ENCODE data around the gene TAS1R2. TPM values are rescaled to one million over a fixed set of nuclear protein-coding genes. Genes with fewer than 3 reads are reported as not detected.
"Not testable (repeated sequence)": the region's sequence is repeated elsewhere in the genome, so short reads cannot be mapped to it uniquely, and the experiment has no call there.

The TAS1R2 gene
- total and polyA plus RNA-seq, 9 of the 15 experiments (the other 6 are each of a cell fraction or from before 2014, with no cell fraction given) = not detected

GRCh38 chr1:18871401-18872070, 12.1 kb upstream of the TAS1R2 start (continued):
- no peak for TF ChIP-seq ZNF449 (CRISPR knock-in tag; IDR thresholded peaks at IDR 0.05)
- no peak for TF ChIP-seq ZNF274 (IDR thresholded peaks at IDR 0.05; ENCODE audit: borderline replicate concordance, low read depth, low read length)
- TF ChIP-seq SRSF9 (IDR thresholded peaks at IDR 0.05; ENCODE audit: borderline replicate concordance, low read depth, low read length) = no peak

- no peak for DNase-seq (ENCODE audit: extremely low read depth in 1 of 4, low spot score in 3 of 4)
- Histone ChIP-seq H2AFZ (ENCODE audit: low read depth, low read length) (no peak overlapping the region), H3K4me1 (replicated peaks in 1 of 2; ENCODE audit: control insufficient read depth in 2 of 2, insufficient read depth in 2 of 2, low read length in 2 of 2) (peaks cover 0 to 13% of the 10 kb centered on the region in 2 experiments; a peak in 2 of 5 replicates), H3K9me1 (ENCODE audit: control insufficient read depth, insufficient read depth, low read length) (no peaks in the 10 kb centered on the region), H3K27me3 (ENCODE audit: control insufficient read depth in 2 of 2, insufficient read depth in 2 of 2, low read length in 2 of 2) (peaks cover 26 to 40% of the 10 kb centered on the region in 2 experiments; a peak in 4 of 5 replicates), H3K9ac (ENCODE audit: insufficient read depth in 1 of 2, low read depth in 2 of 2, low read length in 2 of 2) (no peak overlapping the region), H4K20me1 (replicated peaks; ENCODE audit: control insufficient read depth, insufficient read depth, low read length) (peaks cover 20% of the 10 kb centered on the region), H3K4me2 (ENCODE audit: insufficient read depth, low read length) (no peak overlapping the region), H3K9me3 (replicated peaks; ENCODE audit: control insufficient read depth, insufficient read depth, low read depth, low read length) (no peaks in the 10 kb centered on the region), H3K36me3 (ENCODE audit: control insufficient read depth, insufficient read depth, low read length) (no peaks in the 10 kb centered on the region), H3K79me2 (ENCODE audit: control insufficient read depth, insufficient read depth, low read length) (no peaks in the 10 kb centered on the region), H3K4me3 (no peak overlapping the region), H3K27ac (ENCODE audit: extremely low read depth, low read depth, low read length) (no peak overlapping the region)
- in situ Hi-C loops (cut with MboI) (no loop called here), intact Hi-C loops (cut with micrococcal nuclease) (no loop called here)
- 26% methylated on average over 10 of the region's 10 CpGs for WGBS (ENCODE audit: insufficient coverage, low coverage, missing lambda C conversion rate)
- no TSS peak for BruUV-seq (replicated peaks)
- TF ChIP-seq CEBPB (tag; IDR thresholded peaks at IDR 0.05) (0 out of 2 replicates have a peak, but pooled peaks have one; percentile 18), SIX5 (IDR thresholded peaks at IDR 0.05; ENCODE audit: borderline replicate concordance in 1 of 2, insufficient read depth in 1 of 2, low read depth in 1 of 2, low read length in 2 of 2) (no peak)
- FAIRE-seq = no peak
- ChIA-PET CTCF (ENCODE audit: low intra/inter-chr PET ratio) (no interaction called here), POLR2A (no interaction called here)
- no peak for ATAC-seq
Measured at GRCh38 chr1:18870957-18871356, 11.5 kb upstream of the TAS1R2 start.

- intact Hi-C loops (cut with micrococcal nuclease); H2AFZ ChIP-seq (ENCODE audit: low read depth, low read length); in situ Hi-C loops (cut with MboI); H3K36me3 ChIP-seq (ENCODE audit: control insufficient read depth, insufficient read depth, low read length); BruUV-seq (replicated peaks); DNase-seq (ENCODE audit: extremely low read depth in 1 of 4, low spot score in 3 of 4); POLR2A ChIA-PET; H3K9me1 ChIP-seq (ENCODE audit: control insufficient read depth, insufficient read depth, low read length); H3K27ac ChIP-seq (ENCODE audit: extremely low read depth, low read depth, low read length); H3K9me3 ChIP-seq (replicated peaks; ENCODE audit: control insufficient read depth, insufficient read depth, low read depth, low read length); H3K79me2 ChIP-seq (ENCODE audit: control insufficient read depth, insufficient read depth, low read length); H3K9ac ChIP-seq (ENCODE audit: insufficient read depth in 1 of 2, low read depth in 2 of 2, low read length in 2 of 2); ATAC-seq; H3K4me3 ChIP-seq; H3K4me2 ChIP-seq (ENCODE audit: insufficient read depth, low read length); FAIRE-seq: not testable (repeated sequence)
- Histone ChIP-seq H4K20me1 (replicated peaks; ENCODE audit: control insufficient read depth, insufficient read depth, low read length) (peaks cover 20% of the 10 kb centered on the region), H3K4me1 (replicated peaks in 1 of 2; ENCODE audit: control insufficient read depth in 2 of 2, insufficient read depth in 2 of 2, low read length in 2 of 2) (peaks cover 0 to 12% of the 10 kb centered on the region in 2 experiments; a peak in 2 of 5 replicates), H3K27me3 (ENCODE audit: control insufficient read depth in 2 of 2, insufficient read depth in 2 of 2, low read length in 2 of 2) (peaks cover 30 to 44% of the 10 kb centered on the region in 2 experiments; a peak in 4 of 5 replicates)
- CTCF ChIA-PET (ENCODE audit: low intra/inter-chr PET ratio) = interaction anchor here (0.7 kb wide), 1 partner anchor 43 kb away, joined by 3 read pairs; no protein-coding TSS in a partner anchor
- 4% methylated on average over 3 of the region's 3 CpGs for WGBS (ENCODE audit: insufficient coverage, low coverage, missing lambda C conversion rate)
Measured at GRCh38 chr1:18870595-18870865, 11.1 kb upstream of the TAS1R2 start.
